Mesothelial cell of epicardium (in vitro differentiated cells): ENCODE data around the gene MYO1D. TPM values are rescaled to one million over a fixed set of nuclear protein-coding genes. Genes with fewer than 3 reads are reported as not detected.

Source experiments
- DNase-seq, 2 experiments: peaks; one replicate each; pipeline ENCODE4 v3.0.0; 2021; ENCODE audit warnings: low spot score in 2 of 2; ENCODE audit not compliant: unreplicated experiment in 2 of 2
- H3K27ac Mint-ChIP-seq: 2 replicates; pipeline ENCODE4 v1.8.0; 2021; ENCODE audit warnings: mixed read lengths
- H3K27me3 Mint-ChIP-seq: 2 replicates; pipeline ENCODE4 v1.8.0; 2021; ENCODE audit warnings: low read depth, mixed read lengths
- H3K36me3 Mint-ChIP-seq: 2 replicates; pipeline ENCODE4 v1.8.0; 2021; ENCODE audit warnings: mixed read lengths
- H3K4me1 Mint-ChIP-seq: 2 replicates; pipeline ENCODE4 v1.8.0; 2021; ENCODE audit warnings: mixed read lengths
- H3K4me3 Mint-ChIP-seq: 2 replicates; pipeline ENCODE4 v1.8.0; 2021; ENCODE audit warnings: mild to moderate bottlenecking, moderate library complexity, mixed read lengths
- H3K9me3 Mint-ChIP-seq: 2 replicates; pipeline ENCODE4 v1.8.0; 2021; ENCODE audit warnings: mixed read lengths
- total RNA-seq: library from RNA; stranded (reverse); gene quantifications from 3 replicates; pipeline ENCODE4 v1.2.1, GENCODE V29; 2021
- TF ChIP-seq, protein P1 (sequence below): fragments of 200-600 bp; sonication (generic); IDR thresholded peaks from one replicate; pipeline ENCODE4 v1.5.0; 2021; ENCODE audit warnings: antibody characterized with exemption; ENCODE audit not compliant: unreplicated experiment

MYO1D gene
- total RNA-seq, 1 donor from 2014 or later, result 48.6 TPM

DNA sequence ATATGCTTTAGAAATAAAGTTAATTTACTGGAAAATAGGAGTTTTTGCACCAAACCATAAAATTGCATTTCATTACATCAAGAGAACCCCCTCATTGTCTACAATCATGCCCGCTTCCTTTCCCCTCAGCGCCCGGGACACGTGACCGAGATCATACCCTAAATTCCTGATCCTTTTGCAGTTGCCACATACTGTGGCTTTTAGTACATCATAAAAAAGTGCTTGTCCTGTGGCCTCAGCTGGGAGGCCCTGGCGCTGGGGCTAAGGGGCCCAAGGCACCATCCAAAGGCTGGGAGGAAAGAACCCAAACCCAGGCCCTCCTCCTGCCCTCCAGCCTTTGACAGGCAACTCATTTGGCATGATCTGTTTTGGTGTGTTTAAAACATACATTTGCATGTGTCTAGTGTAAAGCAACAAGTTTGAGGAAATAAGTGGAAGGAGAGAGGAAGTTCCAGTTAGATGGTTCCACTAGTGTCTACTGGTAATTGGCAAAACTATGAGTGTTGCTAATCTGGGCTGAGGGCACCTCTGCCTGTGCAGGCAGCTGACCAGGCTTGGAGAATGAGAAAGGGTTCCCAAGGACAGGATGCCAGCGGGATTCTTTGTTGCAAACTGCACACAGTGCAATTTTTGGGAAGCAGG, 384.2 kb downstream of the MYO1D start:
- Mint-ChIP-seq H3K27ac (no peak overlapping the region), H3K4me1 (peaks cover 6% of the 10 kb centered on the region), H3K9me3 (no peaks in the 10 kb centered on the region), H3K27me3 (no peaks in the 10 kb centered on the region), H3K36me3 (peaks cover 3% of the 10 kb centered on the region), H3K4me3 (no peak overlapping the region)
- no peak for DNase-seq
- TF ChIP-seq, protein P1, sequence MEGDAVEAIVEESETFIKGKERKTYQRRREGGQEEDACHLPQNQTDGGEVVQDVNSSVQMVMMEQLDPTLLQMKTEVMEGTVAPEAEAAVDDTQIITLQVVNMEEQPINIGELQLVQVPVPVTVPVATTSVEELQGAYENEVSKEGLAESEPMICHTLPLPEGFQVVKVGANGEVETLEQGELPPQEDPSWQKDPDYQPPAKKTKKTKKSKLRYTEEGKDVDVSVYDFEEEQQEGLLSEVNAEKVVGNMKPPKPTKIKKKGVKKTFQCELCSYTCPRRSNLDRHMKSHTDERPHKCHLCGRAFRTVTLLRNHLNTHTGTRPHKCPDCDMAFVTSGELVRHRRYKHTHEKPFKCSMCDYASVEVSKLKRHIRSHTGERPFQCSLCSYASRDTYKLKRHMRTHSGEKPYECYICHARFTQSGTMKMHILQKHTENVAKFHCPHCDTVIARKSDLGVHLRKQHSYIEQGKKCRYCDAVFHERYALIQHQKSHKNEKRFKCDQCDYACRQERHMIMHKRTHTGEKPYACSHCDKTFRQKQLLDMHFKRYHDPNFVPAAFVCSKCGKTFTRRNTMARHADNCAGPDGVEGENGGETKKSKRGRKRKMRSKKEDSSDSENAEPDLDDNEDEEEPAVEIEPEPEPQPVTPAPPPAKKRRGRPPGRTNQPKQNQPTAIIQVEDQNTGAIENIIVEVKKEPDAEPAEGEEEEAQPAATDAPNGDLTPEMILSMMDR, result no peak

DNA sequence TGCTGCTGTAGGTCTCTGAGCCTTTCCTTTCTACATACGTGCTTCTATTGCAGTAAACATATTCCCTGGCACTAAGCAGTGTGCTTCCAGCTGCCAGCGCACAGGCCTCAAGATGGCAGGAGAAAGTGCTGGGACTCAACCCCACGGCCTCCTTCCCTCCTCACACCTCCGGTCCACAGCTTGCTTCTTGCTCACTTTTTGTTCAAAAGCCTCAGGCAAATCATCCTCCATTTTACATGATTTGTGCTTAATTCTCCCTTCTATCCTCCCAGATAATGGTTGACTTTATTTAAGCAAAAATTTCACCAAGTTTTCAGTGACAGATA, 384.7 kb downstream of the MYO1D start:
- no peak for DNase-seq
- Mint-ChIP-seq H3K9me3 (no peaks in the 10 kb centered on the region), H3K27me3 (no peaks in the 10 kb centered on the region), H3K36me3 (peaks cover 5% of the 10 kb centered on the region), H3K4me3 (no peak overlapping the region), H3K4me1 (peaks cover 9% of the 10 kb centered on the region), H3K27ac (peak overlapping the region; percentile 8)
- TF ChIP-seq, protein P1, result no peak

DNA sequence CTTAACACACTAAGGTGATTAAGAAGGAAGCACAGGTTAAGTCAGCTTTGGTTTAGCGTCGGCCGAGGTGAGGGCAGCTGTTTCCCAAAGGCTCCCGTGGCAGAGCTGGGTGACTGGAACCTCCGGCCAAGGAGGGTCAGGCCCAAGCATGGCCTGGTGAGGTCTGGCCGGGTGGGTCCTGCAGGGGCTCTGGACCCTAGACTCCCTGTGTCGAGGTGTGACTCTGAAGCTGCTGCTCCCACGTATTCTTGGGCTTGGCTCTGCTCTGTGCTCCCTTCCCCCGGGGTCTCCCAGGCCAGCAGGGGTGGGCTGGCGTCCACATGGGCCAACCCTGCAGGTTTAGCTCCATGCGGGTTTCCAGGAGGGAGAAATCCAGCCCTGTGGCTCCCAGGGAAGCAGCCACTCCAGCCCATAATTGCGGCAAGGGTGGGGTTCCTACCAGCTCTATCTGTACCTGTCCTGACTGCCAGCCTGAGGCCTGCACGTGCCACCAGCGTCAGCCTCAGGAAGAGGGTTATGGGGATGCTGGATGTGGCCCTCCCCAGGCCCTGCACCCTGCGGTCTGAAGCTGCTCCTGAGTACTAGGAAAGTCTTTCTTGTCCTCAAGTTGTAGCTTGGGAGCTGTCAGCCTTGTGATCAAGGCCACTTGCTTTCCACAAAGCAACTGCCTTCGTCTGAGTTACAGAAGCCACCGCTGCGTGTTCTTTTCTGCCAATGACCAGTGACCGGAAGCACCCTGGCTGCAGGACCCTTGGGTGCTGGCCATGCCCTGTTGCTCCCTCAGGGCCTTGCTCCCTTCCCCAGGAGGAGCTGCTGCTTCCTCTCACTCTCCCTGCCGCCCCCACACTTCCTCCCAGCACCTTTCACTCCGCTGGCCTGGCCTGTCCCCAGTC, 385.3 kb downstream of the MYO1D start:
- Mint-ChIP-seq H3K9me3 (no peaks in the 10 kb centered on the region), H3K4me1 (peaks cover 9% of the 10 kb centered on the region), H3K27ac (peak overlapping the region; percentile 8), H3K4me3 (no peak overlapping the region), H3K36me3 (peaks cover 5% of the 10 kb centered on the region), H3K27me3 (no peaks in the 10 kb centered on the region)
- no peak for DNase-seq
- TF ChIP-seq, protein P1, result no peak

DNA sequence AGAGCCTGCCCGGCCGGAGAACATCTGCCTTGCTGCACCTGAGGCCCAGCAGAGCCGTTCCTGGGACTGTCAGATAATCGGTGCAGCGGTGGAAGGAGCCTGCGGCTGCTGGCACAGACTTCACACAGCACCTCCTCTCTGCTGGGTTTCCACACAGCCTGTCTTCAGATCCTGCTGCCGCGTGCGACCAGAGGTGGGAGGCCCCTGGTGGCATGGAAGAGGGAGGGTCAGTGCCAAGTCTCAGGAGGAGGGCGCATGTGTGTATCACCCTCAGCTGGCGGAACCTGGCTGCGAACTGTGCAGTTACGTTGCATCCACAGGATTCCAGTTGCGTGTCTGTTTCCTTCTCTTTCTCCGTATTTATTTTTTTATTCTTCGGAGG, 386.8 kb downstream of the MYO1D start:
- TF ChIP-seq, protein P1, result no peak
- no peaks in the 10 kb centered on the region for H3K27me3 Mint-ChIP-seq
- H3K36me3 Mint-ChIP-seq, result peaks cover 5% of the 10 kb centered on the region
- DNase-seq, result no peak
- H3K4me3 Mint-ChIP-seq, result no peak overlapping the region
- no peak overlapping the region for H3K27ac Mint-ChIP-seq
- H3K9me3 Mint-ChIP-seq, result no peaks in the 10 kb centered on the region
- peaks cover 14% of the 10 kb centered on the region for H3K4me1 Mint-ChIP-seq

DNA sequence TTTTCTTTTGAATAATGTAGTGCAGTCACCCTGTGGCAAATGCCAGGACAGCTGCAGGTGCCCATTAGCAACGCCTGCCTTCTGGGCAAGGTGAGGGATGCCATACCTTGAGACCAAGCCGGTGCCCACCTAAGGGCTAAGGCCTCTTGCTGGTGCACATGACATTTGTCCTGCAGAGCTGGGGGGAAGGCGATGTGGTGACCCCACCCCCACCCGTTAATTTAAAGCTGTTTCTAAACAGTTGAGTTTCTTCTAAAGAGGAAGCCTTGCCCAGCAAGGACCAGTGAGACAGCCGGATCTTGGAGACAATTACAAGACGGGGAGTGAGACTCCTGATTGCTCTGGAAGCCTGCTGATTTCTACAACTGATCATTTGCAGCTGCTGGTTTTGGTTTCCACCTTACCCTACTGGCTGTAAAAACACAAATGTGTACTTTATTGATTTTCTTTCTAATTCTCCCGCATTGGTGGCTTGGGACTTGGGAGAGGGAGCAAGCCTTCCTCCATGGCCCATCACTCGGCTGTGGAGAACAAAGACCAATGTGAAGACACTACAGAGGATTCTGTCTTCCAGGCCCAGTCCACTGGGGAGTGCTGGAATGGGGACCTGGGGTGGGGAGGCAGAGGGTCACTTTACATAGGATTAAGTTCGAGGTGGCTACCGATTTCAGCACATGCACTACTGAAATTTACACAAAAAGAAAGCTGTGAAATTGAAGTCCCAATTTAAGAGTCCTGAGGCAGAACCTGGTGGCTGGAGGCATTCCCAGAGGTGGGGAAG, 387.4 kb downstream of the MYO1D start:
- no peak overlapping the region for H3K27ac Mint-ChIP-seq

More for the DNA sequence above, 387.4 kb downstream of the MYO1D start:
- Mint-ChIP-seq H3K4me3 (peak overlapping the region; percentile 39), H3K27me3 (no peaks in the 10 kb centered on the region), H3K4me1 (peaks cover 14% of the 10 kb centered on the region), H3K36me3 (peaks cover 5% of the 10 kb centered on the region), H3K9me3 (no peaks in the 10 kb centered on the region)
- TF ChIP-seq, protein P1, result no peak
- DNase-seq, result no peak
